GM19238 (cell line): Measurements from ENCODE around the gene RNH1.
"Not testable (repeated sequence)": the region's sequence is repeated elsewhere in the genome, so short reads cannot be mapped to it uniquely, and the experiment has no call there.

Experiments used
- DNase-seq: peaks from one replicate; pipeline ENCODE4 v3.0.0; 2011; ENCODE audit warnings: low spot score; ENCODE audit not compliant: insufficient read length

The RNH1 gene

DNA sequence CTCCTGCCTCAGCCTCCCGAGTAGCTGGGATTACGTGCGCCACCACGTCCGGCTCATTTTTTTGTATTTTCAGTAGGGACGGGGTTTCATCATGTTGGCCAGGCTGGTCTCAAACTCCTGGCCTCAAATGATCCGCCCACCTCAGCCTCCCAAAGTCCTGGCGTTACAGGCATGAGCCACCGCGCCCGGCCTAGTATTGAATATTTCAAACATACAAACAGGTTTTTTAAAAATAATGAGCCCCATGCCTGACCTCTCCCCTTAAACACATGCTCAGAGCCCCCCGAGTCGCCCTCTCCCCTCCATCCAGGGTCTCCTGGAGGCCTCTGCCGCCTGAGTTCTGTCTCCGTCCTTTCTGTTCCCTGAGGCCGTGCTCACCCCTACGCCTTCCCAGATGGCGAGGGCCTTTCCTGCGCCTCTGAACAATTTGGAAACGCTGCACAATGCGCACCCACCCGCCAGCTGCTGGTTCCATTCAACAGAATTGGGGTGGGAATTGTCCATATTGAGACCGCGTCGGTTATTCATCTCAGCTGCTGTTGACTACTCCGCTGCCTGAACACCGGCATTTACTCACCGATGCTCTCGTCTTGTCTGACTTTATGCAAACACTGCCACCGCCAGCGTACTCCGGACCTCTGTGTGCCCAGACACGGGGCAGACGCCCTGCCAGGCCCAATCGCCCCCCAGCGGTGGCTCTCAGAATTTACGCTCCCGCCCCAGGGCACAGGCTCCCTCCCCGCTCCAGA lies 13.6 kb upstream of the RNH1 start:
- no peak for DNase-seq

DNA sequence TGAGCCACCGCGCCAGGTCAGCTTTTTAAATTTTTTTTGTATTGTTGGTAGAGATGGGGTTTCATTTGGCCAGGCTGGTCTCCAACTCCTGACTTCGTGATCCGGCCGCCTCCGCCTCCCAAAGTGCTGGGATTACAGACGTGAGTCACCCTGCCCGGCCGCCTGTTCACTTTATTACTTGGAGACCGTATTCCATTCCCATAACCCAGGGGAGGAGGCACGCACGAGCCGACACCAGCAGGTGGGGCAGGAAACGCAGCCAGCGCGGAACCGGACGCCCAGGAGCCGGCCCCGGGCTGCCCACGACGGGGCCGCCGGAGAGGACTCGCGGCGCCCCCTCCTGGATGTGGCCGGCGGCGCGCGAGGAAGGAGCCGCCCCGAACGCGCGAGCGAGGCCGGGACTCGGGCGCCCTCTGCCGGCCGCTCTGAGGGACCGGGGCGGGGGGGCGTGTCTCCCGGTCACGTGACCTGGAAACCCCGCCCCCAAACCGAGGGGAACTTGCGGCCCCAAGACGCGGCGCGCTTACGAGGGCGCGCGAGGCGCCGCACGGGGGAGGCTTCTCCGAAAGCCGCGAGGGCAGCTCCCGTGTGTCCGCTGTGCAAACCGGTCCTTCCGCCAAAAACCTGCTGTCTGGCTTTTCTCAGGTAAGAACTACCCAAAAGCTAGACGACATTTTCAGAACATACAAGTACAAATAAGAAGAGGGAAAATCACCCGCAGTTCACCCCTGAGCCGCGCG lies 11.6 kb upstream of the RNH1 start:
- peak; percentile 92 for DNase-seq

DNA sequence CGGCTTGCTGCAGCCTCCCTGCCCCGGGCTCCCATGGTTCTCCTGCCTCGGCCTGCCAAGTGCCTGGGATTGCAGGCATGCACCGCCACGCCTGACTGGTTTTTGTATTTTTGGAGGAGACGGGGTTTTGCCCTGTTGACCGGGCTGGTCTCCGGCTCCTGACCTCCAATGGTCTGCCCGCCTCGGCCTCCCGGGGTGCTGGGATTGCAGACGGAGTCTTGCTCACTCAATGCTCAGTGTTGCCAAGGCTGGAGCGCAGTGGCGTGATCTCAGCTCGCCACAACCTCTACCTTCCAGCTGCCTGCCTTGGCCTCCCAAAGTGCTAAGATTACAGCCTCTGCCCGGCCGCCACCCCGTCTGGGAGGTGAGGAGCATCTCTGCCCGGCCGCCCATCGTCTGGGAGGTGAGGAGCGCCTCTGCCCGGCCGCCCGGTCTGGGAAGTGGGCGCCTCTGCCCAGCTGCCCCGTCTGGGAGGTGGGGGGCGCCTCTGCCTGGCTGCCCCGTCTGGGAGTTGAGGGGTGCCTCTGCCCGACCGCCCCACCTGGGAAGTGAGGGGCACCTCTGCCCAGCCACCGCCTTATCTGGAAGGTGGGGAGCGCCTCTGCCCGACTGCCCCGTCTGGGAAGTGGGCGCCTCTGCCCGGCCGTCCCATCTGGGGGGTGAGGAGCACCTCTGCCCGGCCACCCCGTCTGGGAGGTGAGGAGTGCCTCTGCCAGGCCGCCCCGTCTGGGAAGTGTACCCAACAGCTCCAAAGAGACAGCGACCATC lies 10.1 kb upstream of the RNH1 start:
- not testable (repeated sequence) for DNase-seq

DNA sequence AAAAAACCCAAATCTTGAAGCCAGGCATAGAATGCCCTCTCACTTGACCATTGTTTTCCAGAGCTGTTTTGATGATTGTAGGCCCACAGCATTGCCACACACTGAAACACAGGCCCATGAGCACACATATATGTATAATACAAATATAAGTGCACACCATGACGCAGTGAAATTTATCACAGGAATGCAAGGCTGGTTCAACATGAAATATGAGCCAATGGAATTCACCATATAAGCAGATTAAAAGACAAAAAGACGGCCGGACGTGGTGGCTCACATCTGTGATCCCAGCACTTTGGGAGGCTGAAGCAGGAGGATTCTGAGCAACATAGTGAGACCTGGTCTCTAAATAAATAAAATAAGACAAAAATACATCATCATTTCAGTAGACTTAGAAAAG lies 9.4 kb upstream of the RNH1 start:
- no peak for DNase-seq

DNA sequence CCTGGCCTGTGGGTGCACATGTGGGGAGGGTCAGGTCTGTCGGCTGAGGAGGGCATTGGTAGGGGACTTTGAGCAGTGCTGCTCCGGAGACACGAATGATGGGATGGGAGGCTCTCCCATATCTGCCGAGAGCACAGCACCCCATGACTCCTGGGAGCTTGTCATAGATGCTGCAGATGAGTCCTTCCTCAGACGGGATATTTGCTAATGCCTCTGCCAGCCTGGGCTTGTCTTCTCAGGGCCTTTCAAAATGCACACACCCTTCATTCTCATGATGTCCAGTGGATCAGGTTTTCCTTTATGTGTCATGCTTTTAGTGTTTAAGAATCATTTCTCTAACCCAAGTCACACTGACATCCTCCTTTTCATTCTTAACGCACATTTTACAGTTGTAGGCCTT lies 8.1 kb upstream of the RNH1 start:
- DNase-seq, result no peak

DNA sequence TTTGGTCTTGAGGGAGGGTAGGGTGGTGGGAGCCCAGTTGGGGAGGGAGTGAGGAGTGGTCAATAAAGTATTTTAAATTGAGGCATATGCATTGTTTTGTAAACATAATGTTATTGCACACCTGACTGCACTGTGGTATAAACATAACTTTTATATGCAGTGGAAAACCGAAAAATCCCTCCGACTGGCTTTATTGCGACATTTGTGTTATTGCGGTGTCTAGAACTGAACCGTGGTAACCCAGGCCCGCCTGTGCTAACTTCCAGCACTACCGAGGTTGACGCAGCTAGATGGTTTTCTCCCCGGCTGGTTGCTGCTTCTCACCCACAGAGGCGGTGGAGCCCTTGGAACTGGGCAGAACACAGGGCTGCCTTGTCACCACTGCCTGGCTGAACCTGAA lies 7.6 kb upstream of the RNH1 start:
- DNase-seq, result no peak

DNA sequence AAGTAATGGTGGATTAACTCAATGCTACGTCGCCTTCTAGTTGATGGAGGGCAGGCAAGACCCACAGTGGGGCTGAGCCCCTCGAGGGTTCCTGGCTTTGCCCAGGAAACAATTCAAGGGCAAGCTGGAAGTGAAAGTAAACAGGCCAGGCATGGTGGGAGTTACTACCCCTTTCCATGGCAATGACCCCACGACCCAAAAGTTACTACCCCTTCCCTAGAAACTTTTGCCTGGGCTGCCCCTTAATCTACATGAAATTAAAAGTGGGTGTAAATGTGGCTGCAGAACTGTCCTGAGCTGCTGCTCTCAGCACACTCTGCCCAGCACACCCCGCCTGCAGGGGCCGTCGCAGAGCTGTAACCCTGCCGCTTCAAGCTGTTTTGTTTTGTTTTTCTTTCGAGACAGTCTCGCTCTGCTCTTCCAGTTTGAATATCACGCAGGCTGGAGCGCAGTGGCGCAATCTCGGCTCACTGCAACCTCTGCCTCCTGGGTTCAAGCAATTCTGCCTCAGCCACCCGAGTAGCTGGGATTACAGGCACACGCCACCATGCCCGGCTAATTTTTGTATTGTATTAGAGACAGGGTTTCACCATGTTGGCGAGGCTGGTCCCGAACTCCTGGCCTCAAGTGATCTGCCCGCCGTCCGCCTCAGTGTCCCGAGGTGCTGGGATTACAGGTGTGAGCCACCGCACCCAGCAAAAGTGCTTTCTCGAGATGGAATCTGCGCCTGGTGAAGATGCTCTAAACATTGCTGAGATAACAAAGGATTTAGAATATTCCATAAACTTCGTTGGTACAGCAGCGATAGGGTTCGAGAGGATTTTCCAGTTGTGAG lies 5.9 kb upstream of the RNH1 start:
- DNase-seq, result no peak

DNA sequence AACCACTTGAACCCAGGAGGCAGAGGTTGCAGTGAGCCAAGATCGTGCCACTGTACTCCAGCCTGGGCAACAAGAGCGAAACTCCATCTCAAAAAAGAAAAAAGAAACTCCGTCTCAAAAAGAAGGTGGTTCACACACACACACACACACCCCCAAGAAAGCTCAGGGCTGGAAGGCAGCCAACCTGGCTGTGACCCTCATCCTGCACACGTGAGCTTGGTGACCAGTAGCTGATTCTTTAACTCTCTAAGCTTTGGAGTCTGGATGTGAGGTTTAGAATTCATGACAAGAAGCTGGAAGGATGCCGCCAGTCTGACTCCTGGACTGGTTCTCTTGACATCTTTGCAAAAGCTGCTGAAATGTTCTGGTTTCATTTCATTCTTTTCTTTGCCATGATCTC lies 1.9 kb upstream of the RNH1 start:
- DNase-seq, result no peak

DNA sequence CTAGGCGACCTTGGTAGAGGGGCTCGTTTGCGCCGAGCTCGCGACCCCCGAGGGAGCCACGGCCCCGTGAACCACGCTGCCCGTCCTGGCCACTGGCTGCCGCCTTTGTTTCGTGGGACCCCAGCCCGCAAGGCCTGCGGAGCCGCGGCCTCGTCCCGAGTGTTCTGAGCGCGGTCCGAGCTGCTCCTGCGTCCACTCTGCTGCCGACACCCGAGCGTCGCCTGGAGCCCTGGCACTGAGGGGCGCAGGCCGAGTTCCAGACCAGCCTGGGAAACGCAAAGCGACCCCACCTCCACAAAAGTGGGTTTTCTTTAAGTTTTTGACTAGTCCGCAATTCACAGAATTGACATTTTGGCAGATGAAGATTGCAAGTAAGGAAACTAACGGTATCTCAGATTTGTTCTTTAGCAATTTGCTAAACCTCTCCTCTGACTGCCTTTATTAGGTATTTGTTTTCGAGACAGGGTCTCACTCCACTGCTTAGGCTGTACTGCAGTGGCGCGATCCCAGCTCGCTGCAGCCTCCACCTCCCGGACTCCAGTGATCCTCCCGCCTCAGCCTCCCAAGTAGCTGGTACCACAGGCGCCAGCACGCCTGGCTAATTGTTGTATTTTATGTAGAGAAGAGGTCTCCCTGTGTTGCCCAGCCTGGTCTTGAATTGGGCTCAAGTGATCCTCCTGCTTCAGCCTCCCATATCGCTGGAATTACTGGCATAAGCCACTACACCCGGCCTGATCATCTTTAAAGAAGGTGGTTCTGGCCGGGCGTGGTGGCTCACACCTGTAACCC lies 879 bp upstream of the RNH1 start:
- DNase-seq, result no peak

DNA sequence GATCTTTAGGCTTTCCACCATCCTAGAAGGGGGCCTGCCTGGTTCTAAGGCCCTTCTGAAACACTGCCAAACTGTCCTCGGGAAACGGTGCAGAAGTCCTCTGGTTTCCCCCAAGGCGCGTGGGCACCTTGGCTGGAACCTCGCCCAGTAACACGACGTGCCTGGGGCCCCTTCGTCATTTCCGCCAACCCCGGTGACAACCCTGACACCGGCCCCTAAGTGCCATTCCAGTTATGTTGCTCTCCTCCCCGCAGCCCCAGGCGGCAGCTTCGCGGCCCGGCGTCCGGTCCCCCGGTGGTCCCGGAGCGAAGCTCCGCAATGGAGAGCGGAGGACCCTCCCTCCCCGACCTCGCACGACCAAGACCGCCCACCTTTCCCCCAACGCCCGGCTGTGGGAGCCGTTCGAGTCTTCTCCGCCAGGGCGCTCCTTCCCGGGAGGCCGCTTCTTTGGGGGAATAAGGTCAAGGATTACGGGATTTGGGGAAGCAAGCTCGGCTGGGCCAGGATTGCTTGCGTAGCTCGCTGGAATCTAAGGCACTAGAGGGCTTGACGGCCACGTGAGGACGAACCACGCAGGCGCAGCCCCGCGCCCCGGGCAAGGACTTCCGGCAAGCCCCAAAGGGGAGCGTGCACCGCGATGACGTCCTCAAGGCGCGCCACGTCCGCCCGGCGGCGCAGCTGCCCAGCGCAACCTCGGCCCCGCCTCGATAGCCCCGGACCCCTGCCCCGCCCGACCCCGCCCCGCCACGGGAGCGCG lies 626 bp downstream of the RNH1 start:
- DNase-seq, result peak; percentile 99

DNA sequence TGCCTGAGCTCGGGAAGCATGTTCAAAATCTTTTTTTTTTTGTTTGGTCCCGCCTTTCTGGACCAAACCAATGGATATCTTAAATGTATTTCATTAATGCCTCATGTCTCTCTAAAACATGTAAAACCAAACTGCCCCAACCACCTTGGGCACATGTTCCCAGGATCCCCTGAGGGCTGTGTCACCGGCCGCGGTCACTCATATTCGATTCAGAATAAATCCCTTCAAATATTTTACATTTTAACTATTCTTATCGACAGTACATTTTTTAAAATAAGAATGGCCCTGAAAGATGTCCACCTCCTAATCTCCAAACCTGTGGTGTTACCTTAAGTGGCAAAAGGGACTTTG lies 2.1 kb downstream of the RNH1 start:
- no peak for DNase-seq

DNA sequence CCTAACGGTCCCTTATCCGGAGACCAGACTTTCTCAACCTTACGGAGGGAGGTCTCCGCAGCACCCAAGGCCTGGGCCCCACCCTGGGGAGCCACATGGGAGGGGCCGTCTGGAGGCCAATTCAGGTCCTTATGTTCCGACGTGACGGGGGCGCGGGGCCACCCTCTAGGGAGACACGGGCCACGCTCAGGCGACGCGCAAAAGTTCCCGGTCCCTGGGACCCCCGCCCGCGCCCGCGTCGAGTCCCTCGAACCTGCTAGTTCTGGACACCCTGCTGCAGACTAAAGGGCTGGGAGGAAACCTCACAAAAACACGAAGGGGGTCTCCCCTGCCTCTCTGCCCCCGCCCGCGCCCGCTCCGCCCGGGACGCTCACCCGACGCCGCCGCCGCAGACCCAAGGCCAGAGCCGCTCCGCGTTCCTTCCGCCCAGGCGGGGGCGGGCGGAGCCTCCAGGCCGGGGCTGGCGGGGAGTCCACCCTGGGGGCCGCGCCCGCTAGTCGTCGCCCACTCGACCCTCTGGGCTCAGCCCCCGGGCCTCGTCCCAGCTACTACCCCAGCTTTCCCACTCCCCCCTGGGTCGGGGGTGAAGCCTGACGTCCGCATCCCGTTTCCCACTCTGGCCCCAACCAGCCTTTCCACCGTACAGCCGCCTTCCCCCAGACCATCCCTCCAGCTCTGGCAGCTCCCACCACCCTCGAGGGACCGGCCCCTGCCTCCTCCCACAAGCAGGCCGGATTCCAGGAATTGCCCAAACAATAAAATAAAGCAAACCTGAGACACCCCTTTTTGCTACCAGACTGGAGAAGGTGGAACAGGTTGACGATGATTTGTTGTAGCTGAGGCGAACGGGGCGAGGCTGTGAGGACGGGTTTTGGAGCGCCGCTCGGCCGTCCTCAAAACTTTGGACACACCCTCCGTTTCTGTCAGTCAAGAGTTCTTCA lies 2.7 kb downstream of the RNH1 start:
- DNase-seq, result no peak

DNA sequence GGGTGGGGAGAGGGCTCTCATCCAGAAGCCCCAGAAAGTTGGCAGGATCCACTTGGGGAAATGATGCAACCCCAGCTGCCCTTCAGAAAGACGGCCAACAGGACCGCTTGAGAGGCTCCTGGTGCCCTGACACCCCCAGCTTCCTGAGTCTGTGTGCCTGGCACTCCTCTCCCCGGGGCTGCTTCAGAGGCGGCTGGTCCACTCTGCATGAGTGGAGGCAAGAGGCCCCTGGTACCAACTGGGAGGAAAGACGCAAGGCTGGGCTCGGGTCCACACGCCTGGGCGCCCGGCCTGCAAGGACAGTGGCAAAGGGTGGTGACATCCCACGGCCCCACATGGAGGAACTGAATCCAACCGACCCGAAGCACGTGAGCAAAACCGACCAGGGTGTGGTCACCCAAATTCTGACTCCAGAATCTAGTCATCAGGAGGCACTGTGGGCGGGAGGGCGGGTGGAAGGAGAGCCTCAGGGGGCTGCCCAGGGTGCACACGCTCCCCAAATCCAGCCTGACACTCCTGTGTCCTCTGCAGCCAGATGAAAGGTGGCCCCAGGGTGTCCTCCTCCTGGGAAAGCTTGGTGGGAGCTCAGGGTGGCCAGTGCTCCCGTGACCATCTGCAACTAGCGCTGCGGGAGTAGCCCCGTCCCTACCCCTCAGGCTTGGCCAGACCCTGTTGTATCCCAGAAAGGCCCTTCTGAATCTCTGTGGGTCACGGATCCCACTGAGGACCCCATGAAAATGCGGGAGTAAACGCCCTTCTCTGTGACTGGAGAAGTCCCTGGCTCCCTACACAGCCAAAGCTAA lies 3.7 kb downstream of the RNH1 start:
- DNase-seq, result peak; percentile 48

DNA sequence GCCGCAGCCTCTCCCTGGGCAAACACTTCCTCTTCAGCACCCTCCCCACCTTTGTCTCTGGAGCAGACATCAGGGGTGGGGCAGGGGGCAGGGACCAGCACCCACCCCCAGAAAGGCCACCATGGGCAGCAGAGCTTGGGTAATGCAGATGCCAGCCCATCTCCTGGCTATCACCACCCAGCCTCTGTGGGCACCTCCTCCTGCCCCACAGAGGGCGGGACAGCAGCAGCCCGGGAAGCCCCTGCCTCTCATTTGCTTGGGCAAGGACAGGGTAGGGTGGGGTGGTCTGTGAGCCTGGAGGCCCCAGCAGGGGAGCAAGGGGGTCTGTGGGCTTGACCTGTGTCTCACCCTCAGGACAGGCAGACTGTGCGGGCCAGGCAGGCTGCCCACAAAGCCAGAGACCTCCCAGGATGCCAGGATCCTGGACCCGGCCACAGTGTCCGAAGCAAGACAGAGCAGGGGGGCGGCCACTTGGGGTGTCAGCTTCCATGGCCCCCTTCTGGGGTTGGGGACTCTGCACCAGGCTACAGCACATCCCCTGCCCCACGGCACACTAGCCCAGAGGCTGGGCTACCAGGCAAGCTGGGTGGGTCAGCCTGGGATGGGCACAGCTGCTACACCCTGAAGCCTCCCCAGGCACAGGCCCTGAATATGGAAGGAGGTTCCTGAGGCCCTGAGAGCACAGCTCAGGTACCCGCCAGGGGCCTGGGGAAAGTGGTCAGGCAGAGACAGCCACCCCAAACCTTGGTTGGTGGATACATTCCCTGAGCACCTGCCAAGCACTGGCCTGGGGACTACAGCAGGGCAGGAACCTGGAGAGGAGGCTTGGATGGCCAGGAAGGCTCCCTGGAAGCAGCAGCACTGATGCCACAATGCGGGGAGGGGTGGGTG lies 4.5 kb downstream of the RNH1 start:
- DNase-seq, result no peak

DNA sequence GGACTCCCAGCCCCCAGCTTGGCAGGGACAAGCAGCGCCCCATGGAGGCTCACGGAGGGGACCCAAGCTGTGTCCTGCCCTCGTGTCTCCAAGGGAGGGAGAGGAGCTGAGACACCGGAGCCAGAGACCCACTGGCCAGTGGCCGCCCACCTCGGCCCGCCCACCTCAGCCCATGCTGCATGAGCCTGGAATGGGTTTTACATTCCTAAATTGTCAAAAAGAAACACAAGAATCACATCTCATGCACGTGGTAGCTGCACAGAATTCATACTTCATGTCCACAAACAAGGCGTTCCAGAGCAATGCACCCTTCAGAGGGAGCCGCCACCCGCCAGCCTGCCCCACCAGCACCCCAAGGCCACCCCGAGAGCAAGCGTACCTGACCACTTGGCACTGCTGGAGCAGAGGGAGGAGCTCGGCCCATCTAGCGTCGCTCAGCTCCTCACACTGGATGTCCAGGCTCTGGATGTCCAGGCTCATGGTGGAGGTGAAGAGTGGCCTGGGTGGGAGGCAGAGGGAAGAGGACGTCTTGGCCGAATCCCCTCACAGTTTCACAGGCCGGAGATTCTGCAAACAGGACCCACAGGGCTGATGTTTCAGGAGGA lies 5.3 kb downstream of the RNH1 start:
- no peak for DNase-seq

DNA sequence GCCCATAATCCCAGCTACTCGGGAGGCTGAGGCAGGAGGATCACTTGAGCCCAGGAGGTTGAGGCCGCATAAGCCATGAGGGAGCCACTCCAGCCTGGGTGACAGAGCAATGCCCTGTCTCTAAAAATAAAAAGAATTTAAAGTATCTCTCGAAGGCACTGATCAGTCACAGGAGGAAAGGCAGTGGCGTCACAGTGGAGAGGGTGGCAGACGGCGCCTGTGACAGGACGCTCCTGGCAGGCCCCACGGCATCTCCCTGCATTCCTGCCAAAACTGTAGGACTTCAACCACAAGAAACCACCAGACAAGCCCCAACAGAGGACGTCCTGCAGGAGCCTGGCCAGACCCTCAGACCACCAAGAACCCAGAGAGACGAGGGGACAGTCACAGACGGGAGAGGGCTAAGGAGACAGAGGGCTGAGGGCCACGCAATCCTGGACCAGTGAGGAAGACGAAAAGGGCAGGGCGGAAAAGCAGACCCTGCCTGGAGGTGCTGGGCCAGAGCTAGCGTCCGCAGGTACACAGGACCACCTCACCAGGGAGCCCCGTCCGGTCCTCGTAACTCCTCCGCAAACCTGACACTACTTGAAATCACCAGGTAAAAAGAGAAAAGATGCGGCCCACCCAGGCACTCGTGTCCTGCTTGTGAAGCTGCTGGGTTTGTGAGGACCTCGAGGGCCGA lies 5.9 kb downstream of the RNH1 start:
- DNase-seq, result no peak
